H1 (cell line): ENCODE measurements around the gene KIF26B. TPM values are rescaled to one million over a fixed set of nuclear protein-coding genes. Genes with fewer than 3 reads are reported as not detected.

Experiments
- ASH2L ChIP-seq: fragments of 200-600, 300-600 bp; sonication (generic); IDR thresholded peaks from one replicate; pipeline ENCODE4 v1.7.1; 2017; ENCODE audit warnings: low read length
- CBX8 ChIP-seq: fragments of 300-800, 300-1000 bp; sonication (generic); IDR thresholded peaks from 2 replicates; pipeline ENCODE4 v1.7.1; 2016; ENCODE audit warnings: low read depth, low read length, borderline replicate concordance
- E2F6 ChIP-seq: IDR thresholded peaks from 2 replicates; pipeline ENCODE4 v1.6.1; 2012; ENCODE audit warnings: inconsistent platforms
- EGR1 ChIP-seq: IDR thresholded peaks from 2 replicates; pipeline ENCODE4 v1.6.1; 2011; ENCODE audit warnings: low read depth, low read length, borderline replicate concordance
- GABPA ChIP-seq: IDR thresholded peaks from 2 replicates; pipeline ENCODE4 v1.6.1; 2011; ENCODE audit warnings: mild to moderate bottlenecking, low read length, moderate library complexity, borderline replicate concordance; ENCODE audit not compliant: insufficient read depth
- KDM4A ChIP-seq: IDR thresholded peaks from one replicate; pipeline ENCODE4 v1.7.1; 2012; ENCODE audit warnings: low read depth, mild to moderate bottlenecking, moderate library complexity, low read length, inconsistent platforms; ENCODE audit not compliant: severe bottlenecking
- NRF1 ChIP-seq: IDR thresholded peaks from 2 replicates; pipeline ENCODE4 v1.6.1; 2011; ENCODE audit warnings: mild to moderate bottlenecking, low read depth, low read length, improper control_type of control experiment
- POLR2A ChIP-seq, 2 experiments: IDR thresholded peaks; 1 replicate in 1 of 2; 2 replicates in 1 of 2; pipeline ENCODE4 v1.6.1; 2011; ENCODE audit warnings: low read depth in 2 of 2, low read length in 2 of 2, mild to moderate bottlenecking in 2 of 2; ENCODE audit errors: control extremely low read depth in 1 of 2
- POU5F1 ChIP-seq: IDR thresholded peaks from 2 replicates; pipeline ENCODE4 v1.6.1; 2011; ENCODE audit warnings: low read depth, mild to moderate bottlenecking, low read length, moderate library complexity
- RAD21 ChIP-seq, 2 experiments: IDR thresholded peaks in 1 of 2; conservative IDR thresholded peaks in 1 of 2; 2 replicates each; pipeline ENCODE4 v1.6.1; 2011; ENCODE audit warnings: low read depth in 2 of 2, low read length in 2 of 2, improper control_type of control experiment in 1 of 2, inconsistent platforms in 1 of 2, mild to moderate bottlenecking in 1 of 2, moderate library complexity in 1 of 2
- RBBP5 ChIP-seq: IDR thresholded peaks from 2 replicates; pipeline ENCODE4 v1.7.1; 2012; ENCODE audit warnings: low read depth, mild to moderate bottlenecking, inconsistent platforms, low read length, moderate library complexity, borderline replicate concordance
- RNF2 ChIP-seq: fragments of 200-900, 300-1000 bp; sonication (generic); IDR thresholded peaks from 2 replicates; pipeline ENCODE4 v1.7.1; 2016; ENCODE audit warnings: borderline replicate concordance, low read depth, mild to moderate bottlenecking, antibody characterized with exemption, low read length; ENCODE audit not compliant: poor library complexity, severe bottlenecking; ENCODE audit errors: missing control alignments
- SUZ12 ChIP-seq: fragments of 200-600 bp; sonication (generic); IDR thresholded peaks from 2 replicates; pipeline ENCODE4 v1.6.1; 2012; ENCODE audit warnings: mild to moderate bottlenecking, inconsistent platforms, low read length, moderate library complexity, mixed read lengths
- TAF7 ChIP-seq: optimal IDR thresholded peaks from 2 replicates; pipeline ENCODE3; 2011; ENCODE audit warnings: low read depth, mild to moderate bottlenecking, inconsistent platforms, low read length, moderate library complexity, borderline replicate concordance
- TBP ChIP-seq: IDR thresholded peaks from 2 replicates; pipeline ENCODE4 v1.6.1; 2011; ENCODE audit warnings: low read depth, low read length, improper control_type of control experiment
- polyA plus RNA-seq, 7 experiments: library from polyadenylated mRNA; depleted of rRNA in 3 of 7; stranded (reverse) in 5 of 7; unstranded in 2 of 7; fragments of >200 nt in 5 of 7; fragments of 200-250 nt in 2 of 7; gene quantifications; 1 replicate in 5 of 7; 2 replicates in 1 of 7; 4 replicates in 1 of 7; pipeline versions ENCODE4 v1.2.1 to v1.2.3, GENCODE V29; 2011 to 2013; ENCODE audit warnings: missing spikeins in 2 of 7, mixed read lengths in 2 of 7
- total RNA-seq: library from RNA; stranded (reverse); fragmentation: NEBNext Ultra II Directional; extraction: Animal tissue kit (Norgen Biotek cat#: 25700); gene quantifications from 2 replicates; pipeline ENCODE4 v1.2.1, GENCODE V29; 2021

Gene KIF26B
- total and polyA plus RNA-seq, 2 of the 8 experiments (the other 6 are each of a cell fraction or from before 2014, with no cell fraction given): 0.06 to 0.28 TPM

GRCh38 chr1:245156041-245156735, 1.4 kb downstream of the KIF26B start (continued):
- no peak for TF ChIP-seq E2F6
- TF ChIP-seq GABPA: 0 out of 2 replicates have a peak, but pooled peaks have one; percentile 39
- peak; percentile 3 for TF ChIP-seq SUZ12
- TF ChIP-seq TAF7: no peak
- TF ChIP-seq RNF2: peak; percentile 23
- no peak for TF ChIP-seq RBBP5
- TF ChIP-seq RAD21 (IDR thresholded peaks at IDR 0.05 in 1 of 2, conservative IDR thresholded peaks at IDR 0.05 in 1 of 2; ENCODE audit: low read depth in 2 of 2, low read length in 2 of 2): peak; percentile 79 to 89
- TF ChIP-seq TBP: peak; percentile 47; the same call in 1 of the 2 replicates
- TF ChIP-seq CBX8: no peak
- no peak for TF ChIP-seq ASH2L
- 0 out of 2 replicates have a peak, but pooled peaks have one; percentile 34 for TF ChIP-seq EGR1
- no peak for TF ChIP-seq POU5F1
- TF ChIP-seq POLR2A (IDR thresholded peaks at IDR 0.05; ENCODE audit: control extremely low read depth in 1 of 2, low read depth in 2 of 2, low read length in 2 of 2): no peak
- peak; percentile 52 for TF ChIP-seq KDM4A
- TF ChIP-seq NRF1: no peak
- TF ChIP-seq, all 59 proteins: peak for 9
